Type B pancreatic cell (in vitro differentiated cells): ENCODE results near the gene FGF8. TPM values are rescaled to one million over a fixed set of nuclear protein-coding genes. Genes with fewer than 3 reads are reported as not detected.

Experiments used
- DNase-seq: peaks from one replicate; pipeline ENCODE4 v3.0.0; 2021; ENCODE audit warnings: mixed read lengths; ENCODE audit not compliant: unreplicated experiment; ENCODE audit errors: extremely low spot score
- H3K27ac Mint-ChIP-seq: 2 replicates; pipeline ENCODE4 v1.8.0; 2021; ENCODE audit warnings: mild to moderate bottlenecking, mixed read lengths
- H3K27me3 Mint-ChIP-seq: 2 replicates; pipeline ENCODE4 v1.8.0; 2021; ENCODE audit warnings: mixed read lengths
- H3K36me3 Mint-ChIP-seq: 2 replicates; pipeline ENCODE4 v1.8.0; 2021; ENCODE audit warnings: mixed read lengths
- H3K4me1 Mint-ChIP-seq: one replicate; pipeline ENCODE4 v1.8.0; 2021; ENCODE audit warnings: mixed read lengths; ENCODE audit not compliant: unreplicated experiment
- H3K4me3 Mint-ChIP-seq: 2 replicates; pipeline ENCODE4 v1.8.0; 2021; ENCODE audit warnings: mild to moderate bottlenecking, mixed read lengths
- H3K9me3 Mint-ChIP-seq: 2 replicates; pipeline ENCODE4 v1.8.0; 2021; ENCODE audit warnings: mixed read lengths
- CTCF ChIP-seq: fragments of 200-600 bp; sonication (generic); conservative IDR thresholded peaks from 2 replicates; pipeline ENCODE4 v1.5.0; 2021; ENCODE audit warnings: antibody characterized with exemption, mild to moderate bottlenecking
- total RNA-seq: library from RNA; stranded (reverse); gene quantifications from 2 replicates; pipeline ENCODE4 v1.2.1, GENCODE V29; 2021; ENCODE audit warnings: low replicate concordance

Gene FGF8
- total RNA-seq, 1 donor from 2014 or later: 3.8 TPM

GRCh38 chr10:101720606-101721230 is 55.2 kb downstream of the FGF8 start:
- no peaks in the 10 kb centered on the region for H3K36me3 Mint-ChIP-seq
- TF ChIP-seq CTCF: no peak

More at GRCh38 chr10:101720606-101721230, 55.2 kb downstream of the FGF8 start:
- Mint-ChIP-seq H3K27ac (no peak overlapping the region), H3K4me3 (no peak overlapping the region), H3K4me1 (peaks cover 9% of the 10 kb centered on the region), H3K27me3 (peaks cover 14% of the 10 kb centered on the region), H3K9me3 (no peaks in the 10 kb centered on the region)
- DNase-seq: no peak

Other genes starting within 250 kb of the FGF8 start
- gene POLL, start 187.9 kb downstream of the FGF8 start, total RNA-seq: 39.3 and 39.8 TPM in 2 replicates
- 32.3 and 37.3 TPM in 2 replicates for gene DPCD, start 187.8 kb downstream of the FGF8 start, total RNA-seq
- gene FBXW4, start 80.9 kb downstream of the FGF8 start, total RNA-seq: 39.0 and 43.7 TPM in 2 replicates
- gene NPM3, start 7.3 kb upstream of the FGF8 start, total RNA-seq: 47.2 and 63.6 TPM in 2 replicates
- 99.5 and 99.6 TPM in 2 replicates for gene OGA, start 42.3 kb upstream of the FGF8 start, total RNA-seq
- 1.4 and 4.9 TPM in 2 replicates for gene KCNIP2, start 67.7 kb upstream of the FGF8 start, total RNA-seq